ENCODE results near the gene GOLGA3. TPM values are rescaled to one million over a fixed set of nuclear protein-coding genes. Genes with fewer than 3 reads are reported as not detected.

The GOLGA3 gene
- total RNA-seq, 2 donors from 2014 or later, result 38.2 to 43.5 TPM

DNA sequence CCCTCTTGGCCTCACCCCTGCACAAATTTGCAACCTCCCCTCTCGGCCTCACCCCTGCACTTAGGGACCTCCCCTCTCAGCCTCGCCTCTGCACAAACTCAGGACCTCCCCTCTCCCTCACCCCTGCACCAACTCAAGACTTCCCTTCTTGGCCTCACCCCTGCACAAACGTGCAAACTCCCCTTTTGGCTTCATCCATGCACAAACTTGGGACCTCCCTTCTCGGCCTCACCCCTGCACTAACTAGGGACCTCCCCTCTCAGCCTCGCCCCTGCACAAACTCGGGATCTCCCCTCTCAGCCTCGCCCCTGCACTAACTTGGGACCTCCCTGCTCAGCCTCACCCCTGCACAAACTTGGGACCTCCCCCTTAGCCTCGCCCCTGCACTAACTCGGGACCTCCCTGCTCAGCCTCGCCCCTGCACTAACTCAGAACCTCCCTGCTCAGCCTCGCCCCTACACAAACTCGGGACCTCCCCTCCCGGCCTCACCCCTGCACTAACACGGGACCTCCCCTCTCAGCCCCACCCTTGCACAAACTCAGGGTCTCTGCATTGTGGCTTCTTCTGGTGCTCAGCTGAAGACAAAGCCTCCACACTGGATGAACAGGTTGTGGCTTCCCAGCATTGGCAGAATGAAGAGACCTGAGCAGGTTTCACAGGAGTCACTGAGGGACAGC is 11.0 kb upstream of the GOLGA3 start:
- H3K36me3 Mint-ChIP-seq (ENCODE audit: low read depth), result peaks cover 60% of the 10 kb centered on the region
- H3K9ac ChIP-seq (ENCODE audit: extremely low read depth, low read length, poor library complexity, severe bottlenecking), result no peak overlapping the region

GRCh38 chr12:132838410-132839080 is 9.9 kb upstream of the GOLGA3 start:
- Mint-ChIP-seq H3K4me1 (no peaks in the 10 kb centered on the region), H3K4me3 (no peak overlapping the region), H3K27ac (no peak overlapping the region), H3K9me3 (peaks cover 1% of the 10 kb centered on the region), H3K36me3 (ENCODE audit: low read depth) (peaks cover 61% of the 10 kb centered on the region), H3K27me3 (ENCODE audit: insufficient read depth) (no peaks in the 10 kb centered on the region)
- no peaks in the 10 kb centered on the region for H3K4me1 ChIP-seq (ENCODE audit: control insufficient read depth, insufficient read depth, low read length)
- whole genome bisulfite sequencing, 2 experiments (ENCODE audit: insufficient coverage in 1 of 2, insufficient read length in 1 of 2), result 92 to 93% methylated on average over 11 to 17 of the region's 17 CpGs
- no peak for TF ChIP-seq CTCF (conservative IDR thresholded peaks at IDR 0.05)
- H3K27me3 ChIP-seq (ENCODE audit: control insufficient read depth, insufficient read depth, low read length, poor library complexity, severe bottlenecking), result no peaks in the 10 kb centered on the region
- H3K36me3 ChIP-seq (ENCODE audit: control insufficient read depth, insufficient read depth, low read length), result peaks cover 44% of the 10 kb centered on the region
- DNase-seq, result peak; percentile 45
- no peak overlapping the region for H3K4me3 ChIP-seq (ENCODE audit: low read length)
- no peaks in the 10 kb centered on the region for H3K9me3 ChIP-seq (ENCODE audit: control insufficient read depth, low read length)
- H3K9ac ChIP-seq (ENCODE audit: extremely low read depth, low read length, poor library complexity, severe bottlenecking), result no peak overlapping the region
- H3K27ac ChIP-seq (ENCODE audit: low read depth, low read length), result peak overlapping the region; percentile 57

More for the DNA sequence above, 11.0 kb upstream of the GOLGA3 start:
- Histone ChIP-seq H3K27me3 (ENCODE audit: control insufficient read depth, insufficient read depth, low read length, poor library complexity, severe bottlenecking) (no peaks in the 10 kb centered on the region), H3K4me1 (ENCODE audit: control insufficient read depth, insufficient read depth, low read length) (no peaks in the 10 kb centered on the region), H3K9me3 (ENCODE audit: control insufficient read depth, low read length) (no peaks in the 10 kb centered on the region), H3K4me3 (ENCODE audit: low read length) (no peak overlapping the region), H3K27ac (ENCODE audit: low read depth, low read length) (no peak overlapping the region), H3K36me3 (ENCODE audit: control insufficient read depth, insufficient read depth, low read length) (peaks cover 43% of the 10 kb centered on the region)
- Mint-ChIP-seq H3K27me3 (ENCODE audit: insufficient read depth) (no peaks in the 10 kb centered on the region), H3K9me3 (peaks cover 1% of the 10 kb centered on the region), H3K4me1 (no peaks in the 10 kb centered on the region), H3K4me3 (no peak overlapping the region), H3K27ac (no peak overlapping the region)
- DNase-seq, result peak; percentile 49
- no peak for TF ChIP-seq CTCF (conservative IDR thresholded peaks at IDR 0.05)
- WGBS, 2 experiments (ENCODE audit: insufficient coverage in 1 of 2, insufficient read length in 1 of 2), result 81 to 89% methylated on average over 10 to 14 of the region's 14 CpGs

DNA sequence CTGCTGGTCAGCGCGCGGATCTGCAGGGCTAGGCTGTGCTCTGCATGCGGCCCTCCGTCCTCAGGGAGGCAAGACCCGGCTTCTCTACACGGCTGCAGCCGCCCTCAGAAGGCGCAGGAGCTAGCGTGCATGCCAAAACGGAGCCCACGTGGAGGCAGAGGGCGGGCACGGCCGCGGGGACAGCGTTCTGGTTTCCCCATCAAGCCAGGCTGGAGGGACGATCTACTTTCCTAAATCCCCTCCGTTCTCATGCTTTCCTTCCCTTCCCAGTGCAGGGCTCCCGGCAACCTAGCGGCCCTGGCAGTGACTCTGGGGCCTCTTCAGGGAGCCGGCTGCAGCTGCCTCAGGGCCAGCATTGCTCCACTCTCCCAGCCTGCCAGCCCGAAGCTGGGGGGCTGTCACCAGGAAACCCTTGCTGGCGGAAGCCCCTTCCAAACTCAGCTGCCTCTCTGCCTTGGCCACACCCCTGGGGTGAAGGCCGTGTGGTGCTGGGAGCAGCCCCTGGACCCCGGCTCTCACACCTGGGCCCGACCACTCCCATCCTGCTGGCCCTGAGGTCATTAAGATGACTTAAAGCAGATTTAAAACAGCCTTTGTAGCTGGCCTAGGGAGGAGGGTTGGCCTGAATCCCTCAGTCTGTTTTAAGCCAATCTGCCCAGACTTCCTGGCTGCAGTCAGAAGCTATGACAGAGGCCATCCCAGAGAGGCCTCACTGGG is 9.2 kb upstream of the GOLGA3 start:
- 91 to 92% methylated on average over 21 to 27 of the region's 27 CpGs for WGBS, 2 experiments (ENCODE audit: insufficient coverage in 1 of 2, insufficient read length in 1 of 2)
- H3K27me3 Mint-ChIP-seq (ENCODE audit: insufficient read depth), result no peaks in the 10 kb centered on the region
- DNase-seq, result no peak

More for the DNA sequence above, 9.2 kb upstream of the GOLGA3 start:
- no peak overlapping the region for H3K27ac Mint-ChIP-seq
- TF ChIP-seq CTCF (conservative IDR thresholded peaks at IDR 0.05), result no peak
- Histone ChIP-seq H3K9ac (ENCODE audit: extremely low read depth, low read length, poor library complexity, severe bottlenecking) (no peak overlapping the region), H3K36me3 (ENCODE audit: control insufficient read depth, insufficient read depth, low read length) (peaks cover 41% of the 10 kb centered on the region), H3K27ac (ENCODE audit: low read depth, low read length) (peak overlapping the region; percentile 57), H3K4me3 (ENCODE audit: low read length) (no peak overlapping the region), H3K4me1 (ENCODE audit: control insufficient read depth, insufficient read depth, low read length) (no peaks in the 10 kb centered on the region), H3K27me3 (ENCODE audit: control insufficient read depth, insufficient read depth, low read length, poor library complexity, severe bottlenecking) (no peaks in the 10 kb centered on the region), H3K9me3 (ENCODE audit: control insufficient read depth, low read length) (no peaks in the 10 kb centered on the region)
- peaks cover 1% of the 10 kb centered on the region for H3K9me3 Mint-ChIP-seq
- H3K4me1 Mint-ChIP-seq, result no peaks in the 10 kb centered on the region
- H3K4me3 Mint-ChIP-seq, result no peak overlapping the region
- peaks cover 62% of the 10 kb centered on the region for H3K36me3 Mint-ChIP-seq (ENCODE audit: low read depth)
